ENCODE measurements around the gene SSNA1. TPM values are rescaled to one million over a fixed set of nuclear protein-coding genes. Genes with fewer than 3 reads are reported as not detected.

The SSNA1 gene
- total RNA-seq, 2 donors from 2014 or later, result 43.7 to 84.7 TPM

DNA sequence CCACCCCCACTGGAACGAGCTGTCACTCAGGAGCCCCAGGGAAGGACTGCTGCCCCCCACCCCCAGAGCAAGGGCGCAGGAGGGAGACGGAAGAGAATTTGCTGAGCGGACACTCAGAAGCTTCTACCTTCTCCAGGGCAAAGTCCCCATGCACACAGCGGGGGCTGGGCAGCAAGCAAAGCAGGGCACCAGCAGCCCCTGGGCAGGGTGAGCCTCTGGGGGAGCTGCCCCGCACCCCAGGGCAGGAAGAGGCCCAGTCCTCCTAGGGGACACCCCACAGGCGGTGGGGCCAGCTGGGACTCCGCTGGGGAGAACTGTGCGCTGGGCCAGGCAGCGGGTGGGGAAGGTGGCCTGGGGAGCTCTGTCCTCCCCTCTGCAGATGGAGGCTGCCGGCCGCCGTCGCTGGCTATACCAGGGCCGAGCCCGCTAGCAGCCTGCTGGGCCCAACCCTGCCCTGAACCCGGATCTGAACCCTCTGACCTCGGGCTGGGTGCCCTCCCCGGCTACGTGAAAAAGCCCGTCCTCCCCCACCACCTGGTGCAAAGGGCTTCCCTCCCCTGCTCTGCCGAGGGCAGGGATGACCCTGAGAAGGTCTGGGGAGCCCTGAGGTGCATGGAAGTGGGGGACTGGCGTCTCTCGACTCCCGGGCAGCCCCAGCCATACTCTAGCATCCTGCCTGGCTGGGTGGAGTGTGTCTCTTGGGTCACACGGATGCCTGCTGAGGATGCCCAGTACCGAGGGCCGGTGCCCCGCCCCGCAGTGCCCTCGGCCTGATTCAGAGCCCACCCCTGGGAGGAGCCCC lies 41.6 kb downstream of the SSNA1 start:
- H3K27me3 Mint-ChIP-seq, result peaks cover 6% of the 10 kb centered on the region

DNA sequence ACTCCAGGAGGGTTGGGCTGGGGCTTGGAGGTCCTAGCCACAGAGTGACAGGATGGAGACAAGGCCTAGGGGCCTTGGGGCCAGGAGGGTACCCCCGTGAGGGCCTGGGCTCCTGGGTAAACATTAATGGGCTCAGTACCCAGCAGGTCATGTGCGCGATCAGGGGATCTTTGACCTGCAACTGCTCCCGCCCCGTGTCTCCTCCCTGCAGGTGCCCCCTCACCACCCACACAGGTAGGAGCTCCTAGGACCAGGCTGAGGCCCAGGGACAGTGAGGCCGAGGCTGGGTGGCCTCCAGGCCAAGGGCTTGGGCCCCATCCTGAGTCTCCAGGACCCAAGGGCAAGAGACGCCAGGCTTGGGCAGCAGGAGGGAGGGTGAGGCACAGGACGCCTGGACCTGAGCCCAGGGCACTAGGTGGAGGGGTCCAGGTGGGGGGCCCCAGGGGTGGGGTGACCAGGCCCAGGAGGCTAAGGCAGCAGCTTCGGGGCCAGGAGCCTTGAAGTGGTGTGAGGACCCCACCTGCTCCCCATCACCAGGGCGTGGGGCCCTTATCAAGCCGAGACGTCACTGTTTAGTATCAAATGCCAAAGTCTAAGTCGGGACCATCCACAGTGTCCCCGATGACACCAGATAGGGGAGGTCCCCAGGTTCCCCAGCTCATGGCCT lies 42.4 kb downstream of the SSNA1 start, which contains the start of gene SLC34A3:
Gene SLC34A3 (plus strand): TSS at position 197 of the 667 bp plus-strand sequence. CDS start 802 bp downstream, outside the sequence.
- Mint-ChIP-seq H3K36me3 (ENCODE audit: low read depth) (no peaks in the 10 kb centered on the region), H3K27me3 (peaks cover 8% of the 10 kb centered on the region), H3K4me1 (peaks cover 5% of the 10 kb centered on the region), H3K27ac (no peak within 1 kb of the TSS), H3K4me3 (no peak within 1 kb of the TSS), H3K9me3 (no peaks in the 10 kb centered on the region)
- ATAC-seq (replicated peaks), result no peak

More for the DNA sequence above, 41.6 kb downstream of the SSNA1 start:
- no peak overlapping the region for H3K4me3 Mint-ChIP-seq
- peaks cover 5% of the 10 kb centered on the region for H3K4me1 Mint-ChIP-seq
- ATAC-seq (replicated peaks), result no peak
- no peaks in the 10 kb centered on the region for H3K36me3 Mint-ChIP-seq (ENCODE audit: low read depth)
- no peak overlapping the region for H3K27ac Mint-ChIP-seq
- H3K9me3 Mint-ChIP-seq, result no peaks in the 10 kb centered on the region

DNA sequence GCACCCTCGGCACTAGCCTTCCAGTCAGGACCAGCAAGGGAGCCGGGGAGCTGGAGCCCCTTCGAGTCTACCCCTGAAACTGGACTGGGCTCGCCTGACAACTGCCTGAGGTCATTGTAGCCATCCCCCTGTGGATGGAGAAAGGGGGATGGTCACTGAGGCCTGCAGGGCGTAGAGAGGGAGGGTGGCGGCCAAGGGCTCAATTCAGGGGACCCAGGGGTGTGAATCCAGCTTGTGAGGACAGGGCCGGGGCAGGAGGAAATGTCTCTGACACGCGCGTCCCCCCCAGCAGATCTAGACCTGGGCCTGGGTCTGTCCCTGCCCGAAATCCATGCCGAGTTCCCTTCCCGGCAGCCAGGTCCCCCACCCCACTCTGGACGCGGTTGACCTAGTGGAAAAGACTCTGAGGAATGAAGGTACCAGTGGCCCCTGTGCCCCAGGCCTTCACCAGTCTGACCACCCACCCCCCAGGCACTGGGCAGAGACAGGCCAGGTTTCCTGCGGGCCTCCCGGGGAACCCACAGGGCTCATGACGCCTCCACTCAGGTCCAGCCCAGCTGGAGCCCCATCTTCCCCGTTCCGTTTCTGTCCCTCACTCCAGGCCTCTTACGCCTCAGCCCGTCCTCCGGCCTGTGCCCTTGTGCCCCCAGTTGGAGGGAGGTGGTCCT lies 43.0 kb downstream of the SSNA1 start:
- no peak for ATAC-seq (replicated peaks)
- Mint-ChIP-seq H3K4me1 (peaks cover 5% of the 10 kb centered on the region), H3K36me3 (ENCODE audit: low read depth) (no peaks in the 10 kb centered on the region), H3K9me3 (no peaks in the 10 kb centered on the region), H3K27ac (no peak overlapping the region), H3K4me3 (no peak overlapping the region), H3K27me3 (peaks cover 8% of the 10 kb centered on the region)

DNA sequence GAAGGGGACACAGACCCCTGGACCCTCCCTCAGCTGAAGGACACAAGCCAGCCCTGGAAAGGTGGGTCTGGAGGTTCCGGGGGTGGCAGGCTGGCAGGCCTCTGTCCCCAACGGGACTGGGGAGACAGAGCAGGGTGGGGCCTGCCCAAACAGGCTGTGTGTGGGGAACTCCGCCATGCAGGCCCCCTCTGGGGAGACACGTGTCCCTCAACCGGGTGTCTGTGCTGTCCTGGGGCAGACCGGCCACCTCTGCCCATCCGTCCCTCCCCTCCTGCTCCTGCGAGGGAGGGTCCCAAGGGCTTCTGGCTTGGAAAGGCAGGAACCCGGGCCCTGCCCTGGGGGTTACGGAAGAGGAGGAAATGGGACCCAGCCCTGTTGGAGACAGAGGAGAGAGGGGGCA lies 43.6 kb downstream of the SSNA1 start:
- Mint-ChIP-seq H3K9me3 (no peaks in the 10 kb centered on the region), H3K27me3 (peaks cover 8% of the 10 kb centered on the region), H3K4me1 (peaks cover 5% of the 10 kb centered on the region), H3K36me3 (ENCODE audit: low read depth) (no peaks in the 10 kb centered on the region), H3K4me3 (no peak overlapping the region), H3K27ac (no peak overlapping the region)
- no peak for ATAC-seq (replicated peaks)

DNA sequence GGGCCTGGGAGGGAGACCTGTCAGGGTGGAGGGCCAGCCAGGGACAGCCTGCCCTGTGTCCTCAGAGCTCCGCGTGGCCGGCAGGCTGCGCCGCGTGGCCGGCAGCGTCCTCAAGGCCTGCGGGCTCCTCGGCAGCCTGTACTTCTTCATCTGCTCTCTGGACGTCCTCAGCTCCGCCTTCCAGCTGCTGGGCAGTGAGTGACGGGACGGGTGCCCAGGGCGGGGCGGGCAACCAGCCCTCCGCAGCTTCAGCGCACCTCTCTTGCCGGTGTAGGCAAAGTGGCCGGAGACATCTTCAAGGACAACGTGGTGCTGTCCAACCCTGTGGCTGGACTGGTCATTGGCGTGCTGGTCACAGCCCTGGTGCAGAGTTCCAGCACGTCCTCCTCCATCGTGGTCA lies 44.0 kb downstream of the SSNA1 start:
- no peaks in the 10 kb centered on the region for H3K36me3 Mint-ChIP-seq (ENCODE audit: low read depth)
- no peak for ATAC-seq (replicated peaks)
- H3K4me1 Mint-ChIP-seq, result peaks cover 3% of the 10 kb centered on the region
- no peak overlapping the region for H3K27ac Mint-ChIP-seq
- H3K9me3 Mint-ChIP-seq, result no peaks in the 10 kb centered on the region
- H3K4me3 Mint-ChIP-seq, result no peak overlapping the region
- peaks cover 7% of the 10 kb centered on the region for H3K27me3 Mint-ChIP-seq

DNA sequence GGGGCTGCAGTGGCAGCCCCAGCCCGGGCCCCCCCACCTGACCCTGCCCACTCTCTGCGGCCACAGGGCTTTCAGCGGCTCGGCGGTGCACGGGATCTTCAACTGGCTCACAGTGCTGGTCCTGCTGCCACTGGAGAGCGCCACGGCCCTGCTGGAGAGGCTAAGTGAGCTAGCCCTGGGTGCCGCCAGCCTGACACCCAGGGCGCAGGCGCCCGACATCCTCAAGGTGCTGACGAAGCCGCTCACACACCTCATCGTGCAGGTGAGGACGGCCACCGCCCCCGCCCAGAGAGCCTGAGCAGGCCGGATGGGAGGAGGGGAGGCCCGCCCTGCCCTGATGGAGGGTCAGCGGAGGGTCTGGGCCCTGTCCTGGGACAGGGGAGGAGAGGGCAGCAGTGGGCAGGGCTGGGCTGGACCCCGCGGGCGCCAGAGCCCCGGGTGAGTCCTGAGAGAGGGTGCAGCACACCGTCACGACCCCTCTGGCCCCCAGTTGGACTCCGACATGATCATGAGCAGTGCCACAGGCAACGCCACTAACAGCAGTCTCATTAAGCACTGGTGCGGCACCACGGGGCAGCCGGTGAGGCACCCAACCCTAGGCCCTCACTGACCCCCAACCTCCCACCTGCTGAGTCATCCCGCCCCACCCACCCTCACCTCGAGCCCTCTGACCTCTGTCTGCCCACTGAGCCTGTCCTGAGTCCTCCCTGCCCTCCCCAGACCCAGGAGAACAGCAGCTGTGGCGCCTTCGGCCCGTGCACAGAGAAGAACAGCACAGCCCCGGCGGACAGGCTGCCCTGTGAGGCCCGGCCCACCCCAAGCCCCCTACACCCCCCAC lies 44.9 kb downstream of the SSNA1 start:
- no peak for ATAC-seq (replicated peaks)
- Mint-ChIP-seq H3K4me1 (no peaks in the 10 kb centered on the region), H3K27me3 (peaks cover 4% of the 10 kb centered on the region), H3K4me3 (no peak overlapping the region), H3K36me3 (ENCODE audit: low read depth) (no peaks in the 10 kb centered on the region), H3K27ac (no peak overlapping the region), H3K9me3 (no peaks in the 10 kb centered on the region)

DNA sequence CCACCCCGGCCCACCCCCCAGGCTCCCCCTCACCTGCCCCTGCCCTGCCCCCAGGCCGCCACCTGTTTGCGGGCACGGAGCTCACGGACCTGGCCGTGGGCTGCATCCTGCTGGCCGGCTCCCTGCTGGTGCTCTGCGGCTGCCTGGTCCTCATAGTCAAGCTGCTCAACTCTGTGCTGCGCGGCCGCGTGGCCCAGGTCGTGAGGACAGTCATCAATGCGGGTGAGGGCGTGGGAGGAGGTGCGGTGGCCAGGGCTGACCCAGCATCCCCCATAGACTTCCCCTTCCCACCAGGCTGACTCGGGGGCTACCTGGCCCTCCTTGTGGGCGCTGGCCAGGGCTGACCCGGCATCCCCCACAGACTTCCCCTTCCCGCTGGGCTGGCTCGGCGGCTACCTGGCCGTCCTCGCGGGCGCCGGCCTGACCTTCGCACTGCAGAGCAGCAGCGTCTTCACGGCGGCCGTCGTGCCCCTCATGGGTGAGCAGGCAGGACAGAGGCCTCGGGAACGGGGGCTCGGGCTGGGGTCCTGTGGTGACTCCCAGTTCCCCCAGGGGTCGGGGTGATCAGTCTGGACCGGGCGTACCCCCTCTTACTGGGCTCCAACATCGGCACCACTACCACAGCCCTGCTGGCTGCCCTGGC lies 45.7 kb downstream of the SSNA1 start:
- H3K4me3 Mint-ChIP-seq, result no peak overlapping the region
- no peaks in the 10 kb centered on the region for H3K36me3 Mint-ChIP-seq (ENCODE audit: low read depth)
- H3K9me3 Mint-ChIP-seq, result no peaks in the 10 kb centered on the region
- H3K27ac Mint-ChIP-seq, result no peak overlapping the region
- H3K4me1 Mint-ChIP-seq, result no peaks in the 10 kb centered on the region
- peaks cover 4% of the 10 kb centered on the region for H3K27me3 Mint-ChIP-seq
- ATAC-seq (replicated peaks), result no peak

DNA sequence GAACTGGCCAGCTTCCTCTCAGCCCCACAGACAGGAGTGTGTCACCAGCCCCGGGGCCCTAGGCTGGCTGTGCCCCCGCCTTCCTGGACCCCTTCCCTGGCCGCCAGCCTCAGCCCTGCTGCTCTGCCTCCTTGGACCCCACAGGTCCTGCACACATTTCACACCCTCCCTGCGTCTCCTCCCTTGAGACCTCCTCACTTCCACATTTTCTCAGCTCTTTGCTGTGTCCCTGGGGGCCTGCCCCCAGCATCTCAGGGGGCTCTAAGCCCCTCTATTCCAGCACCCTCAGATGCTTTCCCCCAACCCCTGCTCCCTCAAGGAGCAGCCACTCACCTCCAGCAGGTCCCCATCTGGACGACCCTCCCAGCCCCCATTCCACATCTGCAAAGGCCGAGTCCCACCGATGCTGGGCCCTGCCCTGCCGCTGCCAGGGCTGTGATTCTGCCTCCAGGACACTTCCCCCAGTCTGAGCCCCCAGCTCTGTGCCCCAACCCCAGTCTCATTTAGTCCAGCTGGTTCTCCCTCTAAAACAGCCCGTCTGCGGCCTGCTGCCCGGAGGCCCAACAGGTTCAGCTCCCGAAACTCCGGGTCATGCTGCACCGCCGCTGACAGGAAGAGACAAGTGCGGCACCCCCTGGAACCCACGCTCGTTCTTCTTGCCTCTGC lies 46.4 kb downstream of the SSNA1 start:
- Mint-ChIP-seq H3K4me3 (no peak overlapping the region), H3K27me3 (peaks cover 4% of the 10 kb centered on the region), H3K36me3 (ENCODE audit: low read depth) (no peaks in the 10 kb centered on the region), H3K9me3 (no peaks in the 10 kb centered on the region), H3K27ac (no peak overlapping the region), H3K4me1 (no peaks in the 10 kb centered on the region)
- no peak for ATAC-seq (replicated peaks)

DNA sequence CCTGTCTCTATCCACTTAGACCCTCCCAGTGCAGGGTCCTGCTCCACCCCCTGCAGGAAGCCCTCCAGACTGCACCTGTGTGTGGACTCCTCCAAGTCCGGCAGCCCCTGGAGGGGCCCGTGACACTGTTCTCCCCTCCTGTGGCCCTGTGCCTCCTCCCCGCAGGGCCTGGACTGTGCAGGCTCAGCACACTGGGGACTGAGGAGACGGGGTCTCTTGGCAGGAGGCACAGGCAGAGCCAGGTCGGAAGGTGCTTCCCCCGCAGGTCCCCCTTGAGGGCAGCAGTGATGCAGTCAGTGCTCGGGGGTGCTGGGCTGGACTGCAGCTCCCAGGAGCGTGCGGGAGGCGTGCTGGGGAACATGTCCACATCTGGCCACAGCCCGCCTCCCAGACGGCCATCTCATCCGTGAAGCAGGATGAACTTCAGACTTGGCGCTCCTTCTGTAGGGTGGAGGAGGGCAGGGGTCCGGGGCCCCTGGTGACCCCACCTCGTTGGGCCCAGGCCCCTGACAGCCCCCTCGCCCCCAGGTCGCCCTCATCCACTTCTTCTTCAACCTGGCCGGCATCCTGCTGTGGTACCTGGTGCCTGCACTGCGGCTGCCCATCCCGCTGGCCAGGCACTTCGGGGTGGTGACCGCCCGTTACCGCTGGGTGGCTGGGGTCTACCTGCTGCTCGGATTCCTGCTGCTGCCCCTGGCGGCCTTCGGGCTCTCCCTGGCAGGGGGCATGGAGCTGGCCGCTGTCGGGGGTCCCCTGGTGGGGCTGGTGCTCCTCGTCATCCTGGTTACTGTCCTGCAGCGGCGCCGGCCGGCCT lies 47.2 kb downstream of the SSNA1 start:
- no peaks in the 10 kb centered on the region for H3K4me1 Mint-ChIP-seq
- no peak for ATAC-seq (replicated peaks)
- no peak overlapping the region for H3K4me3 Mint-ChIP-seq
- H3K36me3 Mint-ChIP-seq (ENCODE audit: low read depth), result no peaks in the 10 kb centered on the region
- no peak overlapping the region for H3K27ac Mint-ChIP-seq
- no peaks in the 10 kb centered on the region for H3K9me3 Mint-ChIP-seq
- H3K27me3 Mint-ChIP-seq, result peaks cover 4% of the 10 kb centered on the region

DNA sequence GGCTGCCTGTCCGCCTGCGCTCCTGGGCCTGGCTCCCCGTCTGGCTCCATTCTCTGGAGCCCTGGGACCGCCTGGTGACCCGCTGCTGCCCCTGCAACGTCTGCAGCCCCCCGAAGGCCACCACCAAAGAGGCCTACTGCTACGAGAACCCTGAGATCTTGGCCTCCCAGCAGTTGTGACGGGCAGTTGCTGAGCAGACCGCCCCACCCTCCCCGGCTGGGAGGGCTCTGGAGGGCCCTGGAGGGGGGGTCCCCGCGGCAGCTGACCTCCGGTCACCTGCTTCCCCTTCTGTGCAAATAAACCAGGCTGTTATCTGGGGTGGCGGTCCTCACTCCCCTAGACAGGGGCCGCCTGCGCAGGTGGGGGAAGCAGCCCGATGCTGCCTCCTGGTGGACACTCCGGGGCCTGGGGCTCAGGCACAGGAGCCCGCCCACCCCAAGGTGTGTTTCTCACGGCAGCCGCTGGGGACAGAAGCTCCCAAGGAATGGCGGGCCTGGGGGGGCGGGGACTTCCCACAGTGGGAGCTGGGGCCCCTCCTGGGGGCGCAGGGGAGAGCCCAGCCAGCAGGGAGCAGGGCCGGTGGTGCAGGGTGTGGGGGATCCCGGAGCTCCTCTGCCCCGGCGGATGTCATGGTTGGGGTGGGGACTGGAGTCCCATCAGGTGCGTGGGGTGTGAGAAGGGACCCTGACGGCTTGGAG lies 47.9 kb downstream of the SSNA1 start:
- H3K4me1 Mint-ChIP-seq, result peaks cover 5% of the 10 kb centered on the region
- no peak overlapping the region for H3K4me3 Mint-ChIP-seq
- peaks cover 7% of the 10 kb centered on the region for H3K36me3 Mint-ChIP-seq (ENCODE audit: low read depth)
- no peak overlapping the region for H3K27ac Mint-ChIP-seq
- H3K27me3 Mint-ChIP-seq, result peaks cover 4% of the 10 kb centered on the region
- H3K9me3 Mint-ChIP-seq, result no peaks in the 10 kb centered on the region
- peak; percentile 23 for ATAC-seq (replicated peaks)

DNA sequence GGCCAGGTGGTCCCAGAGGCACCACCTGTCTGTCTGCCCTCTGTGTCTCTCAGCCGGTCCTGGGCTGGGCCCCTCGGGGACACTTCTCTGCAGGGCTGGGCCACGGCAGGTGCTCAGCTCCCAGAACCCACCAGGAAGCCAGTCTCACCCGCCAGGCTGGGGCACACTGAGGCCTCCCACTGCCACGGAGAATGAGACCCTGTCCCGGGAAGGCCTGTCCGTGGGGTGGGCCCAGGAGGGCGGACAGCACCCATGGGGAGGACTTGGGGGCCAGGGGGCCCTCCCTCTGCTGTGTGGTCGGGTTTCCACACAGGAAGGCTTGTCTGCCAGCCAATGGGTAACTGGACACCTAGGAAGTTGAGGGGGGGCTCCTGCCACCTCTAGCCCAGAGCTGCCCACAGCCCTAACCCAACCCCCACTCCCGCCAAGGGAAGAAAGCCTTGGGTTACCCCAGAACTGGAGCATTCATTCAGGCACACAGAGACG lies 48.5 kb downstream of the SSNA1 start:
- Mint-ChIP-seq H3K4me3 (no peak overlapping the region), H3K4me1 (peaks cover 5% of the 10 kb centered on the region), H3K36me3 (ENCODE audit: low read depth) (peaks cover 9% of the 10 kb centered on the region), H3K27ac (no peak overlapping the region), H3K27me3 (peaks cover 4% of the 10 kb centered on the region), H3K9me3 (no peaks in the 10 kb centered on the region)
- ATAC-seq (replicated peaks), result no peak
